Measurements from ENCODE around the gene SEMA6B. TPM values are rescaled to one million over a fixed set of nuclear protein-coding genes. Genes with fewer than 3 reads are reported as not detected.
"Not testable (repeated sequence)": the region's sequence is repeated elsewhere in the genome, so short reads cannot be mapped to it uniquely, and the experiment has no call there.

The SEMA6B gene
- polyA plus RNA-seq, 1 donor: 44.3 TPM

DNA sequence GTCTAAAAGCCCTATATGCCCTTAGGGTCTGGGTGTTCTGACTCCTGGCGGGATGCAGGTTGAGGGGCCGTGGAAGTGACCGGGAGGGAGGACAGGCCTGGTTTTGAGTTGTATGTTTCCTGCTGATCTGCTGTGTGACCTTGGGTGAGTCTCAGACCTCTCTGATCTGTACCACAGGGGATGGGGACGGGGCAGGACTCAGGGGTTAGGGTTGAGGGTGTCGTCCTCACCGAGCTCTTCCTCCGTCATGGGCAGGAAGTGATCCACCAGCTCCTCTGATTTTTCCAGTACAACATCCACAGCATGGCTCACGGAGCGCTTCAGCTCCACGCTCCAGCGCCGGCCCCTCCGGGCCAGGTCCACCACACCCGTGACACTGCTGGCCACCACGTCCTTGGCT, 30.6 kb downstream of the SEMA6B start:
- DNase-seq (ENCODE audit: low read depth): no peak

DNA sequence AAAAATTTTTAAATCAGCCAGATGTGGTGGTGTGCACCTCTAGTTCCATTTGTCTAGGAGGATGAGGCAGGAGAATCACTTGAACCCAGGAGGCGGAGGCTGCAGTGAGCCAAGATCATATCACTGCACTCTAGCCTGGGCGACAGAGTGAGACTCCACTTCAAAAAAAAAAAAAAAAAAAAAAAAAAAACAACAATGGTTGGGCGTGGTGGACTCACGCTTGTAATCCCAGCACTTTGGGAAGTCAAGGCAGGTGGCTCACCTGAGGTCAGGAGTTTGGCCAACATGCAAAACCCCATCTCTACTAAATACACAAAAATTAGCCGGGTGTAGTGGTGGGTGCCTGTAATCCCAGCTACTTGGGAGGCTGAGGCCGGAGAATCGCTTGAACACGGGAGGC, 32.1 kb downstream of the SEMA6B start:
- DNase-seq (ENCODE audit: low read depth): not testable (repeated sequence)

- no peak for DNase-seq (ENCODE audit: low read depth)
These were observed 33.9 kb downstream of the SEMA6B start for GRCh38 chr19:4525563-4526002.

DNA sequence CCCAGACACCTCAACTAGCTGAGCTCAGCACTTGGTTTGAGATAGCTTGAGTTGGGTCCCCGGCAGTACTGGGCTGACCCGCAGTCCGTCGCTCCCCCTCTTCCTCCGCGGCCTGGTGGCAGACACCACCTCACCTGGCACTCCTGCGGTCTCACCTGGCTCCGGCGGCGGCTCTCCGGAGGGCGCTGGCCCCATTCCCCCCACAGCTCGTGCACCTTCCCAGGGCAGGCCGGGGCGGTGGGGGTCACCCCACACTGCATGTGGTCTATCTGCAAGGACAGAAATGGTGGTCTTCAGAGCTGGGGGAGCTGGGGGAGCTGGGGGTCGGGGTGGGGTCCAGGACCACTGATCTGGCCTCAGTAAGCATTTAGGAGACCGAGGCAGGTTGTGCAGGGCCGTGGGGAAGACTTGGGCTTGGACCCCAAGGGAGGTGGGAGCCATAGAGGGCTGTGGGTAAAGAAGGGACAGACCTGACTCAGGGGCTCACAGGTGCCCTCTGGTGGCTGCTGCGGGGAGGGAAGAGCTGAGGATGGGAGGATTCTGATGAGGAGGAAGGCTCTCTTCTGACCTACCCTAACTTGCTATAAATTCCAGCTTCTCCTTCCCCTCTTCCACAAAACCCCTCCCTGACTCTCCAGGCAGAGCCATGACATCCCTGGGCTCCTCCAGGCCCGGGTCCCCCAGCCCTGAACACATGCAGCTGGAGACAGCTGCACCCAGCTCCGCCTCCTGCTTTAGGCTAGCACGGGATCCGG, 34.5 kb downstream of the SEMA6B start:
- DNase-seq (ENCODE audit: low read depth): no peak

- DNase-seq (ENCODE audit: low read depth): no peak
These were observed 36.0 kb downstream of the SEMA6B start for GRCh38 chr19:4523306-4524110.

DNA sequence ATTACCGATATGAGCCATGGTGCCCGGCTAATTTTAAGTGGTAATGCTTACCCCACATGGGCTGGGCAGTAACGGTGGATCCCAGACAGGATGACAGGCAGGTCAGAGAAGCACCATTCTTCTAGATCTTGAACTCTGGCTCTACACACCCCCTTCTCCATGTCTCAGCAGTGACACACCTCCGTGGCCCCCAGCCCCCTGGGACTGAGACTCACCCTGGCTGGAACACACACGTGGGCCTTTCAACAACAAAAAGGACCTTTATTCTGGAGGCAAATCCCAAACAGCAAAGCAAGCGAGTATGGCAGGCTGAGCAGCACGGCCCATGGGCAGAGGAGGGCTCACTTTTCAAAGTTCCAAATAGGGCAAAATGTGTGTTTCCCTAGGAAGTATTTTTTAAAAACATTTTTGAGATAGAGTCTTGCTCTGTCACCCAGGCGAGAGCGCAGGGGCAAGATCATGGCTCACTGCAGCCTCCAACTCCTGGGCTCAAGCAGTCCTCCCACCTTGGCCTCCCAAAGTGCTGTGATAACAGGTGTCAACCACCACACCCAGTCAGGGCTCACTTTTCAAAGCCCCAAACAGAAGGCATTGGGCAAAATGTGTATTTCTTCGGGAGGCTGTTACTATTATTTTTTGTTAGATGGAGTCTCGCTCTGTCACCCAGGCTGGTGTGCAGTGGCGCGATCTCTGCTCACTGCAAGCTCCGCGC, 37.0 kb downstream of the SEMA6B start:
- DNase-seq (ENCODE audit: low read depth): no peak

- no peak for DNase-seq (ENCODE audit: low read depth)
These were observed 37.6 kb downstream of the SEMA6B start for GRCh38 chr19:4521888-4522242.

GRCh38 chr19:4521170-4521887, 38.2 kb downstream of the SEMA6B start:
- no peak for DNase-seq (ENCODE audit: low read depth)

GRCh38 chr19:4519521-4520277, 39.8 kb downstream of the SEMA6B start:
- no peak for DNase-seq (ENCODE audit: low read depth)

DNA sequence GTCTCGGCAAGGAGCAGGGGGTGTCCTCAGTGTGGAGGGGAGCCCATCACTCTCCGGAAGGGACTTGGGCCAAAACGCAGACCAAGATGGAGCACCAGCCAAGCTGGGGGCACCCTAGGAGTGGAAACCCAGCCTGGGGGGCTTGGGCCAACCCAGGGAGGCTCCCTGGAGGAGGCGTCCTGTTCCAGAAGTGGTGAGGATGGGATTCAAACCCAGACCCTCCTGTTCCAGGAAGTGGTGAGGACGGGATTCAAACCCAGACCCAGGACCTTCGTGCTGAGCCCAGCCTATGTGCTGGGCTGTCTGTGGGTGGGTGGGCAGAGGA, 40.4 kb downstream of the SEMA6B start:
- no peak for DNase-seq (ENCODE audit: low read depth)

GRCh38 chr19:4518345-4519171, 40.9 kb downstream of the SEMA6B start, which contains the start of gene PLIN4:
Gene PLIN4, minus strand, starts transcription at chr19:4518486. Its CDS starts 214 bp downstream, at chr19:4518272.
- peak; percentile 14 for DNase-seq (ENCODE audit: low read depth)

DNA sequence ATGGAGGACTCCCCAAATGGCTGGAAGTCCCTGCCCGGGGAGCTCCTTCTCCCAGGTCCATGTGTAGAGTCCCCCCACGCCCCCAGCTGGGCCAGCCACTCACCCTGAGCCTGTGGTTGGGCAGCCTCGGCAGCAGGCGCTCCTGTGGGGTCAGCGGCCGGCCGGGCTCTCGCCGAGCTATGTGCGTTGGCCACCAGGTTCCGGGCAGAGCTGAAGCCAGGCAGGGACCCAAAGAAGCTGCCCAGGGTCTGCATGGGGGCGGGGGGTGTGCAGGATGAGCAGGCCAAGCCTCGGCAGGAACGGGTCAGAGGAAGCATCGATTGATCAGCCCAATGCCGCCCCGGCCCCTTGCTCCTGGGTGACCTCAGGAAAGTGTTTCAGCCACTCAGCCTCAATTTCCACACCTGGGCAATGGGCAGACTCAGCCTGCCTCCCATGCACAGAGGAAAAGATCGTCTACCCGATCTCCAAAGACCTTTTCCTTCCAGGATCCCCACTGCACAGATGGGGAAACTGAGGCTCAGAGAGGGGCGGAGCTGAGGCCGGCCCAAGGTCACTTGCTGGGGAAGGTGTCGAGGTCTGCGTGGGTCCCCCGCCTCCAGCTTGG, 41.9 kb downstream of the SEMA6B start:
- DNase-seq (ENCODE audit: low read depth): no peak

GRCh38 chr19:4516939-4517300, 42.6 kb downstream of the SEMA6B start:
- DNase-seq (ENCODE audit: low read depth): no peak

GRCh38 chr19:4516199-4516938, 43.1 kb downstream of the SEMA6B start:
- DNase-seq (ENCODE audit: low read depth): no peak

GRCh38 chr19:4515732-4516131, 43.8 kb downstream of the SEMA6B start:
- no peak for DNase-seq (ENCODE audit: low read depth)

DNA sequence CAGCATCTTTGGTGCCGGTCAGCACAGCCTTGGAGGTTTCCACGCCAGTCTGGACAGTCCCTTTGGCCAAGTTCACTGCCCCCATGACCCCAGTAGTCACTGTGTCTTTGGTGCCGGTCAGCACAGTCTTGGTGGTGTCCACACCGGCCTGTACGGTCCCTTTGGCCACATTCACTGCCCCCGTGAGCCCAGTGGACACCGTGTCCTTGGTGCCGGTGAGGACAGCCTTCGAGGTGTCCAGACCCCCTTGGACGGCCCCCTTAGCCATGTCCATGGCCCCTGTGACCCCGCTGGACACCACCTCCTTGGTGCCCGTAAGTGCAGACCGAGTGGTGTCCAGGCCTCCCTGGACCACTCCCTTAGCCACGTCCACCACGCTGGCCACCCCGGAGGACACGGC, 46.2 kb downstream of the SEMA6B start:
- DNase-seq (ENCODE audit: low read depth): no peak

DNA sequence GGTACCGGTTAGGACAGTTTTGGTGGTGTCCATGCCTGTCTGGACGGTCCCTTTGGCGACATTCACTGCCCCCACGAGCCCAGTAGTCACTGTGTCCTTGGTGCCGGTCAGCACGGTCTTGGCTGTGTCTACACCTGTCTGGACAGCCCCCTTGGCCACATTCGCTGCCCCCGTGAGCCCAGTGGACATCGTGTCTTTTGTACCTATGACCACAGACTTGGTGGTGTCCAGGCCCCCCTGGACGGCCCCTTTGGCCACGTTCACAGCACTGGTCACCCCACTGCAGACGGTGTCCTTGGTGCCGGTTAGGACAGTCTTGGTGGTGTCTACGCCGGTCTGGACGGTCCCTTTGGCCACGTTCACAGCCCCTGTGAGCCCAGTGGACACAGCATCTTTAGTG, 47.4 kb downstream of the SEMA6B start:
- DNase-seq (ENCODE audit: low read depth): no peak

GRCh38 chr19:4511300-4512054, 48.0 kb downstream of the SEMA6B start:
- no peak for DNase-seq (ENCODE audit: low read depth)
